K562 treated with DMSO at 1 percent for 48 hours (cell line): ENCODE data around the gene RAB1A. TPM values are rescaled to one million over a fixed set of nuclear protein-coding genes. Genes with fewer than 3 reads are reported as not detected.

Source experiments
- total RNA-seq: library from RNA; unstranded; fragments of 300-600 nt; gene quantifications from 2 replicates; pipeline ENCODE4 v1.2.3, GENCODE V29; 2022; ENCODE audit warnings: low replicate concordance; ENCODE audit errors: extremely low read depth

RAB1A gene
- not detected in 2 replicates for total RNA-seq

DNA sequence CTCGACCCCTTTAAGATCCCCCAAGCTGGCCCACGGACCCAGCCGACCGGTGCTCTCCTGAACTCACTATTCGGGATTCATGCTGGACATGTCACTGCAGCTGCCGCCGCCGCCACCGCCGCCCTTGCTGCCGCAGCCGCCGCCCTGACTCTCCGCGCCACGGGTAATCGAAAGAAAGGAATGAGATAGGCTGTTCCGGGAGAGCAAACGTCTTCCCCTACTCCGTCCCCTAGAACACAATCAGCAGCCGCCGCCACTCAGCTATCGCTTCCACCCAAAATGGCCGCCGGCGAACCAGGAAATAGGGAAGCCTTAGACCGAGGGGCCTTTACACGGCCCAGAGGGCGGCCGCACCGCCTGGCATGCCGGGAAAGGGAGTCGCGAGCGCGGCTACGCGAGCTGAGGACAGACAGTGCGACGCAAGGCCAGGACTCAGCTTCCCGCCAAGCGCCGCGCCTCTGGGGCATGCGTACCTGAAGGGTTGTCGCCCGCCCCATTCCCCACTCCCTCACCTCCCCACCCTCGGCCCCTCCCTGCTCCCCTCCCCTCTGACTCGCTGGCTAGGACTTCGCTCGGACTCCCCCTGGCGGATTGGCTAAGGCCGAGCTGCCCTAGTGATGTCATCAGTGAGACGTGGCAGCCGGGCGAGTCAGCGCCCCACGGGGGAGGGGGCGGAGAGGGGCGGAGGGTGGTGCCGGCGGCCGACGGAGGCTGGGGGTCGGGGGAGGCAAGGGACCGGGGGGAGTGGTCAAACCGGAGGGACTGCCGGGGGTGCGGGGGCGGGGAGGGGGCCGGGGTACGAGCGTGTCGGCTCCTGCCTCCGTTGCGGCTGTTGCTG, at the start of gene RAB1A:
RAB1A (minus strand) TSS at position 281 of the 838 bp plus-strand sequence; CDS start at position 90, 191 bp downstream.

DNA sequence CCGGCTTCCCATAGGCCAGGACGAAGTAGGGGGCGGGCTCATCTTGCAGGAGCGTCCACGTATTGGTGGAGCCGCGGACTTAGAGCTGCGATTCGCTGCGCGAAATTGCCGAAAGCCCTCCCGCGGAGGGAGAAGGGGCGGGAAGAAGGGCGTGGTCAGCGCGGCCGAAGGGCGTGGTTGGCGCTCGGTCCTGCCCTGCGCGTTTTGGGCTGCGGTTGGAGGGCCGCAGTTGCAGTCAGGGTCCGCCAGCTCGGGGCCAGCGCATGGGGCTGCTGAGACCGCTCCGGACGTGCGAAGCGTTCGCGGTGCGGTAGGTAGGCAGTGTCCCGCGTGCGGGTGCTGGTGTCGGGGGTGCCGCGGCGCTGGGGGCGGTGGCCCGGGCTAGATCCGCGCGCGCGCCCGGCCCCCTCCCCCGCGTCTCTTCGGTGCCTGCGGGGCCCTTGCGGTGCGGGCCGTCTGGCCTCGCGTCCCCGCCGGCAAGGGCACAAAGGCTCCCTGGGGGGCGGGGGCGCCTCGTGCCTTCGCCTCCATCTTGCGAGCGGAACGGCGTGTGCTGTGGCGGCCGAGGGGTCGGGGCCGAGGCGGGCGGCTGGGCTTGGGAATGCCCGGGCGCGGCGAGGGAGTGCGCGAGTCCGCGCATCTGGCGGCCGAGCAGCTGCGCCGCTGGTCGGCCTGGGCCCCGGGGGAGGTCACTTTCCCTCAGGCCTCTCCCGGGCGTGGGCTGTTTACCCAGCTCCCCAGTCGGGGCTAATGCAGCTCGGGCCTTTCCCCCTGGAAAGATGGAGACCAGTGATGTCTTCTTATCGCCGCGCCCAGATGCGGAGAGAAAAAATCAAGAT, 73.5 kb downstream of the RAB1A start, which contains the start of gene CEP68:
CEP68 (plus strand) TSS at position 202 of the 839 bp plus-strand sequence. CDS start 13,029 bp downstream, outside the sequence.

Other genes with a start within 250 kb of the RAB1A start
- not detected in 2 replicates for gene SLC1A4, start 140.7 kb downstream of the RAB1A start, total RNA-seq
- gene CEP68, start 73.7 kb downstream of the RAB1A start, total RNA-seq: not detected in 2 replicates
- 125 and 242 TPM in 2 replicates for gene ACTR2, start 97.7 kb upstream of the RAB1A start, total RNA-seq